ENCODE measurements around the gene ENHO. TPM values are rescaled to one million over a fixed set of nuclear protein-coding genes. Genes with fewer than 3 reads are reported as not detected.

ENHO gene
- total and polyA plus RNA-seq, 2 donors from 2014 or later: 0.22 to 2.7 TPM

DNA sequence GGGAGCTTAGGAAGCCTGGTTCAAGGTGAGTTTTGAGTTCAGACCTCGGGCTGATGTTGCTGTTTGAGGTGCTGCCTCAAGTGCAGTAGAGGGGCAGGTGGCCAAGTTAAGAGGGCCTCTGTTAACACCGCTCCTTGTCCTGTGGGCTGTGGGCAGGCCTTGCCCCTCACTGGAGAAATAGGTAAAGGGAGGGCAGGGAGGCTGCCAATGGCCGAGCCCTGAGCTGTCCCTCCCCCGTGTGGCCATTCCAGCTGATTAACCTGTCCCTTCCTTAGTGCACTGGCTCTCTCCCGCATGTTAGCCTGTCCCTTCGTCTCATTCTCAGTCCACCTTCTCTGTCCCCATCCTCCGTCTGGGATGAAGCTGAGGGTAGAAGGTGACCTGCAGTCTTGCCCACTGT is 45.3 kb upstream of the ENHO start:
- Histone ChIP-seq H3K9ac (ENCODE audit: low read length in 3 of 3) (no peak overlapping the region), H3K4me3 (ENCODE audit: low read length in 3 of 3) (no peak overlapping the region), H3K27ac (ENCODE audit: low read depth in 2 of 2, low read length in 2 of 2) (no peak overlapping the region), H3K9me3 (ENCODE audit: control insufficient read depth in 2 of 3, insufficient read depth in 1 of 3, low read length in 3 of 3) (no peaks in the 10 kb centered on the region), H3K36me3 (ENCODE audit: control insufficient read depth in 2 of 3, insufficient read depth in 3 of 3, low read length in 3 of 3) (peaks cover 0 to 4% (median 0%) of the 10 kb centered on the region in 3 donors), H3K4me1 (ENCODE audit: control insufficient read depth in 2 of 3, insufficient read depth in 2 of 3, low read depth in 1 of 3, low read length in 3 of 3) (peaks cover 0 to 8% (median 4%) of the 10 kb centered on the region in 3 donors), H3K27me3 (ENCODE audit: control insufficient read depth, insufficient read depth, low read length) (no peaks in the 10 kb centered on the region)
- intact Hi-C loops (cut with DNase I): no loop called here
- peak in 1 of 5 donors; percentile 43 for DNase-seq
- no peak for FAIRE-seq
- TF ChIP-seq, protein P1, sequence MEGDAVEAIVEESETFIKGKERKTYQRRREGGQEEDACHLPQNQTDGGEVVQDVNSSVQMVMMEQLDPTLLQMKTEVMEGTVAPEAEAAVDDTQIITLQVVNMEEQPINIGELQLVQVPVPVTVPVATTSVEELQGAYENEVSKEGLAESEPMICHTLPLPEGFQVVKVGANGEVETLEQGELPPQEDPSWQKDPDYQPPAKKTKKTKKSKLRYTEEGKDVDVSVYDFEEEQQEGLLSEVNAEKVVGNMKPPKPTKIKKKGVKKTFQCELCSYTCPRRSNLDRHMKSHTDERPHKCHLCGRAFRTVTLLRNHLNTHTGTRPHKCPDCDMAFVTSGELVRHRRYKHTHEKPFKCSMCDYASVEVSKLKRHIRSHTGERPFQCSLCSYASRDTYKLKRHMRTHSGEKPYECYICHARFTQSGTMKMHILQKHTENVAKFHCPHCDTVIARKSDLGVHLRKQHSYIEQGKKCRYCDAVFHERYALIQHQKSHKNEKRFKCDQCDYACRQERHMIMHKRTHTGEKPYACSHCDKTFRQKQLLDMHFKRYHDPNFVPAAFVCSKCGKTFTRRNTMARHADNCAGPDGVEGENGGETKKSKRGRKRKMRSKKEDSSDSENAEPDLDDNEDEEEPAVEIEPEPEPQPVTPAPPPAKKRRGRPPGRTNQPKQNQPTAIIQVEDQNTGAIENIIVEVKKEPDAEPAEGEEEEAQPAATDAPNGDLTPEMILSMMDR (IDR thresholded peaks at IDR 0.05; ENCODE audit: borderline replicate concordance, extremely low read depth, insufficient read depth): no peak

DNA sequence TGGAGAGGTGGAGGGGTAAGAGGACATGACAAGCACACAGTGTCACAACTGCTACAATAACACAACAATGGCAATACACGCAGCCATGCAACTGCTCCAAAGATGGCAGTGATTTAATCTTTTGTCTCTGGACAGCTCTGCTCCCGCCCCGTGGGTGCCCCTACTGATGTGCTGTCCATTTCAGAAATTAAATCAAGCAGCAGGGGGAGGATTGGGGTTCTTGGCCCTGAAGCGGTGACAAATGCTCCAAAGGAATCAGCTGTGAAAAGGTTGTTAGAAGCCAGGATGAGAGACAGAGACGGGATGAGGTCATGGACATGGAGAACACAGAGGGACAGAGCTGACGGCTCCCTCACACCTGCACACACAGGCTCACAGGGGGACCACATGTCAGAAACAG is 44.2 kb upstream of the ENHO start:
- DNase-seq (peak in 2 of 5 donors; percentile 19 to 29), FAIRE-seq (no peak)
- no peaks in the 10 kb centered on the region for H3K9me3 ChIP-seq (ENCODE audit: control insufficient read depth in 2 of 3, insufficient read depth in 1 of 3, low read length in 3 of 3)
- H3K27me3 ChIP-seq (ENCODE audit: control insufficient read depth, insufficient read depth, low read length): no peaks in the 10 kb centered on the region
- H3K27ac ChIP-seq (ENCODE audit: low read depth in 2 of 2, low read length in 2 of 2): no peak overlapping the region
- TF ChIP-seq, protein P1 (IDR thresholded peaks at IDR 0.05; ENCODE audit: borderline replicate concordance, extremely low read depth, insufficient read depth): no peak
- intact Hi-C loops (cut with DNase I): no loop called here
- peaks cover 0 to 4% (median 0%) of the 10 kb centered on the region in 3 donors for H3K36me3 ChIP-seq (ENCODE audit: control insufficient read depth in 2 of 3, insufficient read depth in 3 of 3, low read length in 3 of 3)
- no peak overlapping the region for H3K4me3 ChIP-seq (ENCODE audit: low read length in 3 of 3)
- H3K4me1 ChIP-seq (ENCODE audit: control insufficient read depth in 2 of 3, insufficient read depth in 2 of 3, low read depth in 1 of 3, low read length in 3 of 3): peaks cover 0 to 8% (median 4%) of the 10 kb centered on the region in 3 donors
- H3K9ac ChIP-seq (ENCODE audit: low read length in 3 of 3): no peak overlapping the region

DNA sequence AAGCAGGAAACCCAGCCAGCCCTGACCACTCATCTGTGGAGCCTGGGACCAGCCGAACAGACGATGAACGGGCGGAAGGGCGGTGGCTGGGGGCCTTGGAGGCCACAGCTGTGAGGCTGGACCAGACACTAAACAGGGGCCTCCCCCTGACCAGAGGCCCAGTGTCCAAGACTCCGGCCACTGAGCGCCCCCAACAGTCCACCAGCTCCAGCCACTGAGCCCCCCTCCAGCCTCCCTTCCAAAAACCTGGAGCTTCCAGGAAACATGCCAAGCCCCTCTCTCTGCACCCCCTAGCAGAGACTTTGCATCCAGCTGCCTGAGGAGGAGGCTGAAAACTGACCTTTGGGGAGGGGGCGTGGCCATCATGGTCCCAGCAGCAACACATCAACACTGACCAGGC is 43.5 kb upstream of the ENHO start:
- DNase-seq: peak in 3 of 5 donors; percentile 43 to 78 (median 43)
- TF ChIP-seq, protein P1 (IDR thresholded peaks at IDR 0.05; ENCODE audit: borderline replicate concordance, extremely low read depth, insufficient read depth): no peak
- no peak for FAIRE-seq
- H3K4me3 ChIP-seq (ENCODE audit: low read length in 3 of 3): no peak overlapping the region
- intact Hi-C loops (cut with DNase I): no loop called here
- H3K4me1 ChIP-seq (ENCODE audit: control insufficient read depth in 2 of 3, insufficient read depth in 2 of 3, low read depth in 1 of 3, low read length in 3 of 3): peaks cover 0 to 8% (median 3%) of the 10 kb centered on the region in 3 donors
- no peak overlapping the region for H3K27ac ChIP-seq (ENCODE audit: low read depth in 2 of 2, low read length in 2 of 2)
- H3K9me3 ChIP-seq (ENCODE audit: control insufficient read depth in 2 of 3, insufficient read depth in 1 of 3, low read length in 3 of 3): no peaks in the 10 kb centered on the region
- peaks cover 0 to 4% (median 0%) of the 10 kb centered on the region in 3 donors for H3K36me3 ChIP-seq (ENCODE audit: control insufficient read depth in 2 of 3, insufficient read depth in 3 of 3, low read length in 3 of 3)
- H3K27me3 ChIP-seq (ENCODE audit: control insufficient read depth, insufficient read depth, low read length): no peaks in the 10 kb centered on the region
- no peak overlapping the region for H3K9ac ChIP-seq (ENCODE audit: low read length in 3 of 3)

DNA sequence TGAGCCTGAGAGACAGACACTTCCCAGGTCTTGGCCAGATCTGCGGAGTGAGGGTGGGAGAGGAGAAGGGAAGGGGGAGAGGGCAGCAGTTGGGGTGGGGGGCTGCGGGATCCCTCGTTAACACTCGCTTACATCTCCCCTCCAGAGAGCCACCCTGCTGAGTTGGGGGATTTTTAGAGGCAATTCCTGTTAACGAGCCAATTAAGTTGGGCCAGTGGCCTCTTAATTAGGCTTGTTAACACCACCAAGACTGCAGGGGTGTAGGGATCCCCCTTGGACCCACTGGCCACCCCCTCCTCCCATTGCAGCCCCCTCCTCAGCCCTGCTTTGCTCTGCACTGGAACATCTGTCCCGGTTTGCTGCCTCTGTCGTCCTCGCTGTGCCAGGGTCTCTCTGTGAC is 43.1 kb upstream of the ENHO start:
- Histone ChIP-seq H3K27me3 (ENCODE audit: control insufficient read depth, insufficient read depth, low read length) (no peaks in the 10 kb centered on the region), H3K27ac (ENCODE audit: low read depth in 2 of 2, low read length in 2 of 2) (no peak overlapping the region), H3K4me3 (ENCODE audit: low read length in 3 of 3) (no peak overlapping the region), H3K9me3 (ENCODE audit: control insufficient read depth in 2 of 3, insufficient read depth in 1 of 3, low read length in 3 of 3) (no peaks in the 10 kb centered on the region), H3K36me3 (ENCODE audit: control insufficient read depth in 2 of 3, insufficient read depth in 3 of 3, low read length in 3 of 3) (peaks cover 0 to 4% (median 0%) of the 10 kb centered on the region in 3 donors), H3K9ac (ENCODE audit: low read length in 3 of 3) (no peak overlapping the region), H3K4me1 (ENCODE audit: control insufficient read depth in 2 of 3, insufficient read depth in 2 of 3, low read depth in 1 of 3, low read length in 3 of 3) (peaks cover 0 to 8% (median 0%) of the 10 kb centered on the region in 3 donors)
- intact Hi-C loops (cut with DNase I): no loop called here
- DNase-seq (no peak), FAIRE-seq (no peak)
- TF ChIP-seq, protein P1 (IDR thresholded peaks at IDR 0.05; ENCODE audit: borderline replicate concordance, extremely low read depth, insufficient read depth): no peak
